Left ventricle myocardium inferior (tissue), 1 donor: ENCODE results near the gene CYREN. TPM values are rescaled to one million over a fixed set of nuclear protein-coding genes. Genes with fewer than 3 reads are reported as not detected.
A peak's percentile ranks its signal among the peaks of the same experiment; 100 is the strongest.
"Not testable (repeated sequence)": the region's sequence is repeated elsewhere in the genome, so short reads cannot be mapped to it uniquely, and the experiment has no call there.

ENCODE experiments used
- DNase-seq: peaks from one replicate; pipeline ENCODE4 v3.0.0-alpha.2; 2020
- H3K27ac ChIP-seq: fragments of 200-600 bp; replicated peaks from 2 replicates; pipeline ENCODE4 v1.8.0; 2021
- H3K27me3 ChIP-seq: fragments of 200-600 bp; 2 replicates; pipeline ENCODE4 v1.8.0; 2021; ENCODE audit warnings: low read depth
- H3K36me3 ChIP-seq: fragments of 200-600 bp; 2 replicates; pipeline ENCODE4 v1.8.0; 2021
- H3K4me1 ChIP-seq: fragments of 200-600 bp; 2 replicates; pipeline ENCODE4 v1.8.0; 2021
- H3K4me3 ChIP-seq: fragments of 200-600 bp; 2 replicates; pipeline ENCODE4 v1.8.0; 2021; ENCODE audit warnings: mild to moderate bottlenecking, moderate library complexity
- H3K9me3 ChIP-seq: fragments of 200-600 bp; replicated peaks from 2 replicates; pipeline ENCODE4 v1.8.0; 2021
- intact Hi-C: fragments of 100-400 bp; cut with micrococcal nuclease; formaldehyde crosslinking; loops from one replicate; pipeline ENCODE4 v1.11.0; 2022
- long read RNA-seq: library from polyadenylated mRNA; unstranded; transcript quantifications from one replicate; pipeline ENCODE4 v2.0.0, GENCODE V29; 2021
- total RNA-seq: library from RNA; stranded (reverse); fragmentation: NEBNext Ultra II Directional; extraction: Animal tissue kit (Norgen Biotek cat#: 25700); gene quantifications from one replicate; pipeline ENCODE4 v1.2.1, GENCODE V29; 2021
- TF ChIP-seq, protein P1 (sequence below): fragments of 200-600 bp; IDR thresholded peaks from 2 replicates; pipeline ENCODE4 v1.8.0; 2021; ENCODE audit warnings: antibody characterized with exemption, mild to moderate bottlenecking, borderline replicate concordance
- donor health status: DM: no; HTN: yes; CAD: no; lungs with severe emphysema.

Gene CYREN, protein sequence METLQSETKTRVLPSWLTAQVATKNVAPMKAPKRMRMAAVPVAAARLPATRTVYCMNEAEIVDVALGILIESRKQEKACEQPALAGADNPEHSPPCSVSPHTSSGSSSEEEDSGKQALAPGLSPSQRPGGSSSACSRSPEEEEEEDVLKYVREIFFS
- 29.8 TPM for total RNA-seq
- long read RNA-seq, transcript CYREN-202 (4 exons, 1,738 nt), result major isoform, 5 of 45 reads
- long read RNA-seq, partial matches to known transcripts, result 2 of 45 reads
- long read RNA-seq, other reads (novel, unspliced or antisense), result 25 of 45 reads

DNA sequence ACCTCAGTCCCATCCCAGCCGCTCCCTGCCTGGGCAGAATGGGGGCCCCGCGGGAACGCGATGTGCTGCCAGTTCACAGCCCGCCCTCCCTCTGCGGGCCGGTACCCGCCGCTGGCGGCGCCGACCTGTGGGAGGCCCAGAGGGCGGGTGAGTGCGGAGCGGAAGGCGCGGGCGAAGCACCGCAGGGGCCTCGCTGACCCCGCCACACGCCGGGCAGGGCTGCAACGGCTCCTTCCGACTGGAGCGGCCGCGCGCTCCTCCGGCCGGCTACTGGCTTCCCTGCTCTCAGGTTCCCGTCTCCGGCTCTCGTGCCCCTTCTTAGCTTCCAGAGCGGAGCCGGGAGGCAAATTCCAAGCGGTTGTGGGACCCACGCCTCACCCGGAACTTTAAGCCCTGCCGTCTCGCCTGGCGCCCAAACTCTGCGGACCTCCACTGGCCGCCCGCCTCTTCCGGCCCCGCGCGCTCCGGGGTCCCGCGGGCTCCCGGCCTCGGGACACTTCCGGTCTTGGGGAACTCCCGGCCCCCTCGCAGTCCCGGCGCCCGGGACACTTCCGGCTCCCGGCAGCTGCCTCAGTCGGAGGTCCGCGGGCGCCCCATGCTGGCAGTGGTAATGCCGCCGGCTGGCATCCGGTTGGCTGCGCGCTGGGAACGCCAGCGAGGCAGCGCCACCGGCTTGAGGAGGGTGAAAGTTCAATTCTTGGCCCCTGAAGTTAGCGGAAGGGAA, at the start of gene CYREN:
CYREN (minus strand) TSS at position 434 of the 724 bp plus-strand sequence. CDS start 1,785 bp downstream, outside the sequence.
- no peaks in the 10 kb centered on the region for H3K9me3 ChIP-seq
- TF ChIP-seq, protein P1, sequence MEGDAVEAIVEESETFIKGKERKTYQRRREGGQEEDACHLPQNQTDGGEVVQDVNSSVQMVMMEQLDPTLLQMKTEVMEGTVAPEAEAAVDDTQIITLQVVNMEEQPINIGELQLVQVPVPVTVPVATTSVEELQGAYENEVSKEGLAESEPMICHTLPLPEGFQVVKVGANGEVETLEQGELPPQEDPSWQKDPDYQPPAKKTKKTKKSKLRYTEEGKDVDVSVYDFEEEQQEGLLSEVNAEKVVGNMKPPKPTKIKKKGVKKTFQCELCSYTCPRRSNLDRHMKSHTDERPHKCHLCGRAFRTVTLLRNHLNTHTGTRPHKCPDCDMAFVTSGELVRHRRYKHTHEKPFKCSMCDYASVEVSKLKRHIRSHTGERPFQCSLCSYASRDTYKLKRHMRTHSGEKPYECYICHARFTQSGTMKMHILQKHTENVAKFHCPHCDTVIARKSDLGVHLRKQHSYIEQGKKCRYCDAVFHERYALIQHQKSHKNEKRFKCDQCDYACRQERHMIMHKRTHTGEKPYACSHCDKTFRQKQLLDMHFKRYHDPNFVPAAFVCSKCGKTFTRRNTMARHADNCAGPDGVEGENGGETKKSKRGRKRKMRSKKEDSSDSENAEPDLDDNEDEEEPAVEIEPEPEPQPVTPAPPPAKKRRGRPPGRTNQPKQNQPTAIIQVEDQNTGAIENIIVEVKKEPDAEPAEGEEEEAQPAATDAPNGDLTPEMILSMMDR, result peak; percentile 67
- intact Hi-C loops, result loop anchor here (10.0 kb wide), 1 partner anchor 186 kb away; the partner anchor contains the start of gene AGBL3
- H3K4me3 ChIP-seq, result peak within 1 kb of the TSS; percentile 90
- H3K27me3 ChIP-seq, result no peaks in the 10 kb centered on the region
- H3K27ac ChIP-seq, result peak within 1 kb of the TSS; percentile 99
- H3K4me1 ChIP-seq, result peaks cover 55% of the 10 kb centered on the region
- H3K36me3 ChIP-seq, result peaks cover 26% of the 10 kb centered on the region
- peak; percentile 96 for DNase-seq

DNA sequence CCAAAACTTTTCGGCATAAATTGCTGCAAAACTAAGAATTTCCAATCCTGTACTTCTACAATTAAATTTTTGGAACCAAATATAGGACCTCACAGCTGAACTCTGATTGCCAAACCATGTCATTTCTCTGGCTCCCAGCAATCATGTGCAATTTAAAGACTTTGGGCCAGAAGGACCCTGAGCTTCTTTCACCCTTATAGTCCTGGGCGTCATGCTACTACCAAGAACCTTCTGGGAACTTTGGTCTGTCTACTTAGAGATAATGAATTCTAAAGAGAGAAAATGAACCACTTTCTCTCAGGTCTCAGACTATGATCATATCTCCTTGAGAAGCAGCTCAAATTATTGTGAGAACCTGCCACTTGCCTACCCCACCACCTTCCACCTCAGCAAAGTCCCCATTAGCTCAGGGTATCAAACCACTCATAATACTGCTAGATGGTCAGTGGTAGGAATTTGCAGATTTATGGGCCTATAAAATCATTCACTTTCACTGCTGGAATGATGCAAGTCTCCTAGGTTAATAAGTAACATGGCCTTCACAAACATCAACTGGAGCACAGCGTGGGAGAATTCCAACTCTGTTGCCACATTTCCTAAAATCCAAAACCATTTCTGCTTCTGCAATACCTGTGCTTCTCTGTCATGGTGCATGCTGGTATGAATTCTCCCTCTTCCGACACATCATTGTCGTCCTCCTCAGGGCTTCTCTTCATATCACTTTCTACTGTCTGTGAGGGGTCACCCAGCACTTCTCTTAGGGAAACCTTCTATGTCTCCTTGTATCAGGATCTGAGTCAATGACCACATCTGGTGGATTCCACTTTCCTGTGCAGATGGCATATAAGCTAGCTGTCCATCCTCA, 47.4 kb upstream of the CYREN start:
- no peak overlapping the region for H3K4me3 ChIP-seq
- DNase-seq, result no peak
- H3K27me3 ChIP-seq, result peaks cover 4% of the 10 kb centered on the region
- intact Hi-C loops, result no loop called here
- H3K9me3 ChIP-seq, result no peaks in the 10 kb centered on the region
- H3K27ac ChIP-seq, result no peak overlapping the region
- H3K36me3 ChIP-seq, result no peaks in the 10 kb centered on the region
- TF ChIP-seq, protein P1, result no peak
- H3K4me1 ChIP-seq, result no peaks in the 10 kb centered on the region

DNA sequence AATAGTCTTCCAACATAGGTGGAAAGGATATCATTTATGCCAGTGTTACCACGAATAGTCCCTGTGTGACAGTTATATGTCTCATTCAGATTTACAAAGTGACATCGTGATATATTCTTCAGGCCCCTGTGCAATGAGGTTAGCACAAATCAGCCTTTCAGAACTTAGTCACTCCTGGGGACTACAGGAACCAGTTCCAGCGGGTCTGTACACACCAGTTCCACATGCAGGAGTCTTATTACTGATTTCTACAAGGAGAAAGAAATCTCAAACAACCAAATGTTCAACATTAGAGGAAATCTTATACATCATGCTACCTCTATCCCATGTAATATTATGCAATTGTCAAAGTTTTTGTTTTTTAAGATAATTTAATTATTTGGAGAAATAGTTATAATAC, 45.2 kb upstream of the CYREN start:
- no peaks in the 10 kb centered on the region for H3K36me3 ChIP-seq
- TF ChIP-seq, protein P1, result no peak
- no peak overlapping the region for H3K27ac ChIP-seq
- H3K27me3 ChIP-seq, result no peaks in the 10 kb centered on the region
- H3K4me1 ChIP-seq, result peaks cover 13% of the 10 kb centered on the region
- no peak overlapping the region for H3K4me3 ChIP-seq
- intact Hi-C loops, result no loop called here
- no peaks in the 10 kb centered on the region for H3K9me3 ChIP-seq
- DNase-seq, result no peak

DNA sequence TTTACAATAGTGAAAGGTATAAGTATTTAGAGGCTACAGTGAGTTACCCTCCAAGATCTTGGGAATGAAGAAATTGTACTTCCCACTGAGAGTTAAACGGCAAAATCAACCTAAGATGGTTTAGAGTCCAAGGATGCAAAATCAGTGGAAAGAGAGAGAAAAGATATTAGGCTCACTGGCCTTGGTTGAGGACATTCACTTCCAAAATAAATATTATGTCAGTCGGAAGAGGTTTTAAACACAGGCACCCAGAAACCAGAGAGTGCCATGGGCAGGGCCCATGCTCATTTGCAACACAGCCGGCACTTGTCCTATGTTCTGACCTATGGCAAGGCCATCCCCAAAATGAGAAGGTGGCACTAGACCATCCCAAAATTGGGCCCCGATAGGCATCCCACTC, 44.7 kb upstream of the CYREN start:
- no peak overlapping the region for H3K4me3 ChIP-seq
- peaks cover 18% of the 10 kb centered on the region for H3K4me1 ChIP-seq
- TF ChIP-seq, protein P1, result no peak
- intact Hi-C loops, result no loop called here
- H3K27ac ChIP-seq, result no peak overlapping the region
- no peak for DNase-seq
- H3K27me3 ChIP-seq, result no peaks in the 10 kb centered on the region
- H3K9me3 ChIP-seq, result no peaks in the 10 kb centered on the region
- H3K36me3 ChIP-seq, result no peaks in the 10 kb centered on the region

DNA sequence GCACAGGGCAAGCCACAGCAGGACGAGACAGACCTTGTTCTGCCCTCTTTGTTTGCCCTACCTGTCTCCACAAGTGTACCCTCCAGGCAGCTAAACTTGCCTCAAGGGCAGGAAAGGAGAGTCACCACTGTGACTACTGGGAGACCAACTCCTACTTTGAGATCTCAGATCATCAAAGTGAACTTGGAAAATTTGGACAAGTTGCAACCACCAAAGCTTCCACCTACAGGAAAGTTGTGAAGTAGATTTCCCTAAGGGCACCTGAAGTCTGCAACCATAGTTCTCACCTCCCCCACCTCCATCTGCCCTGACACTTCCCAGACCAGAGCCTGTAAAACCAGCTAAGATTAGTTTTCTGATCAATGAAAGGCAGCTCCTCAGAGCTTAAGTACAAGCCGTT, 43.3 kb upstream of the CYREN start:
- Histone ChIP-seq H3K36me3 (no peaks in the 10 kb centered on the region), H3K27ac (no peak overlapping the region), H3K4me1 (peaks cover 24% of the 10 kb centered on the region), H3K9me3 (no peaks in the 10 kb centered on the region), H3K4me3 (no peak overlapping the region), H3K27me3 (no peaks in the 10 kb centered on the region)
- no peak for DNase-seq
- intact Hi-C loops, result no loop called here
- TF ChIP-seq, protein P1, result no peak

DNA sequence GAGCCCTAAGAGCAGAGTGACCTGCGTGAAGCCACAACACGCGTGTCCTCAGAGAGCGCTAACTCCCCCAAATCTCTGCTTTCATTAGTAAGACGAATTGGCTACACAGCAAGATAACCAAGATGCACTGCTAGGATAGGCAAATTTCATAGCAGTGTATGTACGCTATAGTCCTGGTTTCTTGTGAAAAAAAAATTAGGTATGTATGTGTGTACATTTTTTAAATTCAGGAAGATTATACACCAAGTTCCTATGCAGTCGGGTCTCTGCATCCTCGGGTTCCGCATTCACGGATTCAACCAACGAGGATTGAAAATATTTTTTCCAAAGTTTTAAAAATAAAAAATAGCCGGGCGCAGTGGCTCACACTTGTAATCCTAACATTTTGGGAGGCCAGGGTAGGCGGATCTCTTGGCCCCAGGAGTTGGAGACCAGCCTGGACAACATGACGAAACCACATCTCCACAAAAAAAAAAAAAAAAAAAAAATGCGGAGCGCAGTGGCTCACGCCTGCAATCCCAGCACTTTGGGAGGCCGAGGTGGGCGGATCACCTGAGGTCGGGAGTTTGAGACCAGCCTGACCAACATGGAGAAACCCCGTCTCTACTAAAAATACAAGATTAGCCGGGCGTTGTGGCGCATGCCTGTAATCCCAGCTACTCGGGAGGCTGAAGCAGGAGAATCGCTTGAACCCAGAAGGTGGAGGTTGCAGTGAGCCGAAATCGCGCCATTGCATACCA, 41.6 kb upstream of the CYREN start:
- peaks cover 28% of the 10 kb centered on the region for H3K4me1 ChIP-seq
- intact Hi-C loops, result not testable (repeated sequence)
- peak; percentile 40 for DNase-seq

More for the DNA sequence above, 41.6 kb upstream of the CYREN start:
- H3K4me3 ChIP-seq, result peak overlapping the region; percentile 87
- not testable (repeated sequence) for H3K27me3 ChIP-seq, H3K36me3 ChIP-seq, H3K9me3 ChIP-seq
- peak overlapping the region; percentile 89 for H3K27ac ChIP-seq
